GM12878 (cell line): ENCODE data around the gene FAM111B. TPM values are rescaled to one million over a fixed set of nuclear protein-coding genes. Genes with fewer than 3 reads are reported as not detected.

ENCODE experiments used
- BHLHE40 ChIP-seq, 2 experiments: fragments of 450-650 bp in 1 of 2; IDR thresholded peaks; 2 replicates each; pipeline ENCODE4 v1.6.1; 2011 to 2017; ENCODE audit warnings: low read depth in 2 of 2, borderline replicate concordance in 1 of 2, improper control_type of control experiment in 1 of 2, low read length in 1 of 2, mild to moderate bottlenecking in 1 of 2
- CHD1 ChIP-seq: IDR thresholded peaks from 2 replicates; pipeline ENCODE4 v1.6.1; 2012; ENCODE audit warnings: low read depth, low read length, improper control_type of control experiment
- CREB1 ChIP-seq: IDR thresholded peaks from 2 replicates; pipeline ENCODE4 v1.6.1; 2012; ENCODE audit warnings: low read depth, mild to moderate bottlenecking, inconsistent platforms
- FOS ChIP-seq: IDR thresholded peaks from 3 replicates; pipeline ENCODE4 v1.6.1; 2011; ENCODE audit warnings: borderline replicate concordance; ENCODE audit not compliant: insufficient read length; ENCODE audit errors: extremely low read depth
- HDAC2 ChIP-seq: fragments of 200-600 bp; sonication (generic); IDR thresholded peaks from 2 replicates; pipeline ENCODE4 v1.6.1; 2017
- HDAC6 ChIP-seq: fragments of 200-600 bp; sonication (generic); IDR thresholded peaks from one replicate; pipeline ENCODE4 v1.8.0; 2017; ENCODE audit warnings: antibody characterized with exemption; ENCODE audit not compliant: unreplicated experiment
- IKZF1 ChIP-seq: fragments of 450-650 bp; conservative IDR thresholded peaks from 2 replicates; pipeline ENCODE4 v1.6.1; 2017; ENCODE audit warnings: antibody characterized with exemption, mild to moderate bottlenecking
- IRF4 ChIP-seq: IDR thresholded peaks from 2 replicates; pipeline ENCODE4 v1.6.1; 2011; ENCODE audit warnings: low read depth, low read length
- NRF1 ChIP-seq: conservative IDR thresholded peaks from 2 replicates; pipeline ENCODE4 v1.6.1; 2011; ENCODE audit warnings: mild to moderate bottlenecking, low read depth, low read length, improper control_type of control experiment
- PAX5 ChIP-seq: IDR thresholded peaks from 2 replicates; pipeline ENCODE4 v1.6.1; 2011; ENCODE audit warnings: low read depth, low read length, borderline replicate concordance
- PKNOX1 ChIP-seq: fragments of 450-650 bp; IDR thresholded peaks from 2 replicates; pipeline ENCODE4 v1.6.1; 2016; ENCODE audit warnings: mild to moderate bottlenecking
- RB1 ChIP-seq: fragments of 450-650 bp; formaldehyde crosslinking; IDR thresholded peaks from 2 replicates; pipeline ENCODE4 v1.6.1; 2017; ENCODE audit warnings: mild to moderate bottlenecking, borderline replicate concordance
- SREBF2 ChIP-seq: IDR thresholded peaks from 2 replicates; pipeline ENCODE4 v1.6.1; 2012; ENCODE audit warnings: mild to moderate bottlenecking, low read length
- WRNIP1 ChIP-seq: IDR thresholded peaks from 2 replicates; pipeline ENCODE4 v1.6.1; 2011; ENCODE audit warnings: low read depth, low read length, improper control_type of control experiment, borderline replicate concordance
- polyA plus RNA-seq, 11 experiments: library from polyadenylated mRNA; depleted of rRNA in 4 of 11; unstranded in 6 of 11; stranded (reverse) in 5 of 11; fragments of >200 nt; fragmentation: Nextera tagmentation in 4 of 11; fragmentation: Illumina TruSeq in 1 of 11; extraction: Ambion mirVana in 4 of 11; extraction: Trizol in 1 of 11; gene quantifications; 1 replicate in 1 of 11; 2 replicates in 10 of 11; pipeline versions ENCODE4 v1.2.1 to v1.2.3, GENCODE V29; 2011 to 2016; ENCODE audit warnings: inconsistent platforms in 2 of 11, missing spikeins in 2 of 11, low read depth in 1 of 11
- total RNA-seq, 4 experiments: library from RNA; depleted of rRNA in 3 of 4; stranded (reverse); fragments of >200 nt in 3 of 4; fragmentation: Illumina TruSeq in 1 of 4; extraction: Trizol in 1 of 4; gene quantifications; 2 replicates each; pipeline versions ENCODE4 v1.2.1 to v1.2.3, GENCODE V29; 2013 to 2021
- TF ChIP-seq, protein P1 (sequence below): fragments of 450-650 bp; IDR thresholded peaks from 2 replicates; pipeline ENCODE4 v1.6.1; 2017; ENCODE audit warnings: mild to moderate bottlenecking, moderate library complexity
- TF ChIP-seq, protein P2 (sequence below): IDR thresholded peaks from 2 replicates; pipeline ENCODE4 v1.6.1; 2012; ENCODE audit warnings: low read depth, low read length, improper control_type of control experiment
- TF ChIP-seq, protein P3 (sequence below): fragments of 450-650 bp; IDR thresholded peaks from 2 replicates; pipeline ENCODE4 v1.6.1; 2017; ENCODE audit warnings: mild to moderate bottlenecking
- TF ChIP-seq, protein P4 (sequence below): IDR thresholded peaks from 2 replicates; pipeline ENCODE4 v1.6.1; 2012; ENCODE audit warnings: low read length, inconsistent platforms

FAM111B gene
- total and polyA plus RNA-seq, 10 of the 15 experiments (the other 5 are each of a cell fraction or from before 2014, with no cell fraction given): 35.9 to 97.2 (median 62.1) TPM

DNA sequence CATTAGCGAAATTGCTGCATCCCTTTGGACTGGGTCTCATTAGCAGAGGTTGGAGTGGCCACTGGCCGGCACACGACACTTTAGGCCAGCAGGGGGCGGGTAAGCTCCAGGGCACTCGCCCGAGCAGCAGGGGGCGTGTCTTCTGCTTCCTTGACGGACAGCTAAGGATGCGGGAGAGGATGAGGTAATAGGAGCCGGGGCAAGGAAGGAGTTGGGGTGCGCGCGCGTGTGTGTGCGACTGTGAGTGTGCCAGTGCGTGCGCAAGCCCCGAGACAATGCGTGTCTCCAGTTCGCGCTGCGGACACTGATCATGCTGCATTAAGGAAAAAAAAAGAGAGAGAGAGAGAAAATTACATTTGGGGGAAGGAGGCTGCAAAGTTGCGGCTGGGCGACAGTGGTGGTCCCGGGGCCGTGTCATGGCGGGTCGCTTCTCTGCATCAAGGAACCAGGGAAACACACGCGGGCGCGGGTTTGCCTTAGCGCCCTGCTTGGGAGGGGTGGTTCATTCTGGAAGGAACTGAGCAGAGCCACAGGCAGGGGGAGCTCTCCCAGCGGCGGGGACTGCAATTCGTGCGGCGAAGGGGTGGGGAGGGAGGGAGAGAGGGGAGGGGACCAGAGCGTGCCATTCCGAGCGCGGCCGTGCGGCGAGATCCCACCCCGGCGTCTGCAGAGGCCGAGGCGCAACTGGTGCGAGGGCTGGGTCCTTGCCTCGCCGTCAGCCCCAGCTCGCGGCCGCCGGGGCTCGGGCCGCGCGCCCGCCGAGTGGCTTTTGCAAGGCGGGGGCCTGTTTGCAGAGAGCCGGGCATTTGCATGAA is 64.7 kb downstream of the FAM111B start, which contains the start of gene DTX4 (continued):
- TF ChIP-seq NRF1 (no peak), FOS (no peak), HDAC6 (no peak), HDAC2 (no peak), BHLHE40 (IDR thresholded peaks at IDR 0.05; ENCODE audit: borderline replicate concordance in 1 of 2, low read depth in 2 of 2, low read length in 1 of 2) (peak; percentile 72 to 83; a peak in 3 of 4 replicates), SREBF2 (no peak), IRF4 (no peak), RB1 (peak; percentile 61; the same call in 1 of the 2 replicates), CHD1 (no peak), PKNOX1 (peak; percentile 98), CREB1 (peak; percentile 57), PAX5 (peak; percentile 67; the same call in 1 of the 2 replicates), WRNIP1 (no peak), IKZF1 (peak; percentile 65)
- TF ChIP-seq, protein P1, sequence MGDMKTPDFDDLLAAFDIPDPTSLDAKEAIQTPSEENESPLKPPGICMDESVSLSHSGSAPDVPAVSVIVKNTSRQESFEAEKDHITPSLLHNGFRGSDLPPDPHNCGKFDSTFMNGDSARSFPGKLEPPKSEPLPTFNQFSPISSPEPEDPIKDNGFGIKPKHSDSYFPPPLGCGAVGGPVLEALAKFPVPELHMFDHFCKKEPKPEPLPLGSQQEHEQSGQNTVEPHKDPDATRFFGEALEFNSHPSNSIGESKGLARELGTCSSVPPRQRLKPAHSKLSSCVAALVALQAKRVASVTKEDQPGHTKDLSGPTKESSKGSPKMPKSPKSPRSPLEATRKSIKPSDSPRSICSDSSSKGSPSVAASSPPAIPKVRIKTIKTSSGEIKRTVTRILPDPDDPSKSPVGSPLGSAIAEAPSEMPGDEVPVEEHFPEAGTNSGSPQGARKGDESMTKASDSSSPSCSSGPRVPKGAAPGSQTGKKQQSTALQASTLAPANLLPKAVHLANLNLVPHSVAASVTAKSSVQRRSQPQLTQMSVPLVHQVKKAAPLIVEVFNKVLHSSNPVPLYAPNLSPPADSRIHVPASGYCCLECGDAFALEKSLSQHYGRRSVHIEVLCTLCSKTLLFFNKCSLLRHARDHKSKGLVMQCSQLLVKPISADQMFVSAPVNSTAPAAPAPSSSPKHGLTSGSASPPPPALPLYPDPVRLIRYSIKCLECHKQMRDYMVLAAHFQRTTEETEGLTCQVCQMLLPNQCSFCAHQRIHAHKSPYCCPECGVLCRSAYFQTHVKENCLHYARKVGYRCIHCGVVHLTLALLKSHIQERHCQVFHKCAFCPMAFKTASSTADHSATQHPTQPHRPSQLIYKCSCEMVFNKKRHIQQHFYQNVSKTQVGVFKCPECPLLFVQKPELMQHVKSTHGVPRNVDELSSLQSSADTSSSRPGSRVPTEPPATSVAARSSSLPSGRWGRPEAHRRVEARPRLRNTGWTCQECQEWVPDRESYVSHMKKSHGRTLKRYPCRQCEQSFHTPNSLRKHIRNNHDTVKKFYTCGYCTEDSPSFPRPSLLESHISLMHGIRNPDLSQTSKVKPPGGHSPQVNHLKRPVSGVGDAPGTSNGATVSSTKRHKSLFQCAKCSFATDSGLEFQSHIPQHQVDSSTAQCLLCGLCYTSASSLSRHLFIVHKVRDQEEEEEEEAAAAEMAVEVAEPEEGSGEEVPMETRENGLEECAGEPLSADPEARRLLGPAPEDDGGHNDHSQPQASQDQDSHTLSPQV: 0 out of 2 replicates have a peak, but pooled peaks have one; percentile 35
- TF ChIP-seq, protein P2, sequence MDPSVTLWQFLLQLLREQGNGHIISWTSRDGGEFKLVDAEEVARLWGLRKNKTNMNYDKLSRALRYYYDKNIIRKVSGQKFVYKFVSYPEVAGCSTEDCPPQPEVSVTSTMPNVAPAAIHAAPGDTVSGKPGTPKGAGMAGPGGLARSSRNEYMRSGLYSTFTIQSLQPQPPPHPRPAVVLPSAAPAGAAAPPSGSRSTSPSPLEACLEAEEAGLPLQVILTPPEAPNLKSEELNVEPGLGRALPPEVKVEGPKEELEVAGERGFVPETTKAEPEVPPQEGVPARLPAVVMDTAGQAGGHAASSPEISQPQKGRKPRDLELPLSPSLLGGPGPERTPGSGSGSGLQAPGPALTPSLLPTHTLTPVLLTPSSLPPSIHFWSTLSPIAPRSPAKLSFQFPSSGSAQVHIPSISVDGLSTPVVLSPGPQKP: no peak
- TF ChIP-seq, protein P3, sequence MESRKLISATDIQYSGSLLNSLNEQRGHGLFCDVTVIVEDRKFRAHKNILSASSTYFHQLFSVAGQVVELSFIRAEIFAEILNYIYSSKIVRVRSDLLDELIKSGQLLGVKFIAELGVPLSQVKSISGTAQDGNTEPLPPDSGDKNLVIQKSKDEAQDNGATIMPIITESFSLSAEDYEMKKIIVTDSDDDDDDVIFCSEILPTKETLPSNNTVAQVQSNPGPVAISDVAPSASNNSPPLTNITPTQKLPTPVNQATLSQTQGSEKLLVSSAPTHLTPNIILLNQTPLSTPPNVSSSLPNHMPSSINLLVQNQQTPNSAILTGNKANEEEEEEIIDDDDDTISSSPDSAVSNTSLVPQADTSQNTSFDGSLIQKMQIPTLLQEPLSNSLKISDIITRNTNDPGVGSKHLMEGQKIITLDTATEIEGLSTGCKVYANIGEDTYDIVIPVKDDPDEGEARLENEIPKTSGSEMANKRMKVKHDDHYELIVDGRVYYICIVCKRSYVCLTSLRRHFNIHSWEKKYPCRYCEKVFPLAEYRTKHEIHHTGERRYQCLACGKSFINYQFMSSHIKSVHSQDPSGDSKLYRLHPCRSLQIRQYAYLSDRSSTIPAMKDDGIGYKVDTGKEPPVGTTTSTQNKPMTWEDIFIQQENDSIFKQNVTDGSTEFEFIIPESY: no peak
- TF ChIP-seq, protein P4, sequence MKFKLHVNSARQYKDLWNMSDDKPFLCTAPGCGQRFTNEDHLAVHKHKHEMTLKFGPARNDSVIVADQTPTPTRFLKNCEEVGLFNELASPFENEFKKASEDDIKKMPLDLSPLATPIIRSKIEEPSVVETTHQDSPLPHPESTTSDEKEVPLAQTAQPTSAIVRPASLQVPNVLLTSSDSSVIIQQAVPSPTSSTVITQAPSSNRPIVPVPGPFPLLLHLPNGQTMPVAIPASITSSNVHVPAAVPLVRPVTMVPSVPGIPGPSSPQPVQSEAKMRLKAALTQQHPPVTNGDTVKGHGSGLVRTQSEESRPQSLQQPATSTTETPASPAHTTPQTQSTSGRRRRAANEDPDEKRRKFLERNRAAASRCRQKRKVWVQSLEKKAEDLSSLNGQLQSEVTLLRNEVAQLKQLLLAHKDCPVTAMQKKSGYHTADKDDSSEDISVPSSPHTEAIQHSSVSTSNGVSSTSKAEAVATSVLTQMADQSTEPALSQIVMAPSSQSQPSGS: peak; percentile 86; the same call in 1 of the 2 replicates
